GM21528 (cell line): ENCODE data around the gene RPS6KB2.

Experiments
- ATAC-seq: cut with Tn5 transposase; IDR thresholded peaks from one replicate; pipeline ENCODE4 v1.9.1; 2021; ENCODE audit warnings: mild to moderate bottlenecking, moderate library complexity; ENCODE audit not compliant: unreplicated experiment, low FRiP score

RPS6KB2 gene

GRCh38 chr11:67428052-67429001 lies at the start of gene RPS6KB2:
Gene RPS6KB2 (plus strand): TSS chr11:67428494. CDS start chr11:67428546, 52 bp downstream.
- peak; percentile 62 for ATAC-seq

DNA sequence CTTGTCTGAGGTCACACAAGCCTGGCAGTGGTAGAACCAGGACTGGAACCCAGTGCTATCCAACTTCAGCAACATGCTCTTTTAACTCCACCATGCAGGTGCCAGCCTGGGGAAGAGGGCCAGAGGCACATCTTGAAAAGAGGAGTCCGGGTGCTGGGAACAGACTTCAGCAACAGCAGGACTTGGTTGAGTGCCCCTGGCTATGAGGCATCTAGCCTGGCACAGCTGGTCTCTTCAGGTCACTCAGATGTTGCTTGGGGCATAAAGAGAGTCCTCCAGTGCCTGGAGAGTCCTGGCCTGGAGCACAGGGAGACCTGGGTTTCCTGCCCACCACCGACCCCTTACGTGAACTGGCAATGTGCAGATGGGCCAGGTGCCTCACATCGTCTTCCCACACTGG lies 49.8 kb upstream of the RPS6KB2 start:
- no peak for ATAC-seq

- no peak for ATAC-seq
Observed at GRCh38 chr11:67379061-67380058, 48.9 kb upstream of the RPS6KB2 start.

- ATAC-seq, result no peak
Observed at GRCh38 chr11:67381244-67381972, 46.9 kb upstream of the RPS6KB2 start.

- peak; percentile 54 for ATAC-seq
Observed at GRCh38 chr11:67382276-67383136, 45.8 kb upstream of the RPS6KB2 start.

DNA sequence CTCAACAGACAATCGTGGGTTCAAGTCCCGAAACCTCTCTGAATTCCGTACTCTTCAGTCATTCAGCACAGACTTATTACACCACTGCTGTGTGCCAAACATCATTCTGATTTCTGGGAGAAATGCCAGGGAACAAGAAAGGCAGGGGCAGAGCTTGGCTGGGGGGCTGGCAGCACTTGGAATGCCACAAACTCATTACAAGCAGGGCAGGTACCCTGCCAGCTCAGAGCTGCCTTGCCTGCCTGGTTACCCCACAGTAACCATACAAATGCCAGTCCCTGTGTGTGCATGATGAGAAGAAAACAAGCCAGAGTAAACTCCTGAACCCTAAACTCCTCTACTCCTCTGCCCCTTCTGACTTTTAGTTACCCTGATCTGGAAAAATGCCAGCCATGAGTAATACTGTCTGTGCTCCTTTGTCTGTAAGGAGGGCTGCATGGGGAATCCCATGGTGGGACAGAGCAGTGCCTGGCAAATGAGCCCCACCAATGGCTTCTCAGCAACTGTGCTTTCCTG lies 43.4 kb upstream of the RPS6KB2 start:
- ATAC-seq, result no peak

- ATAC-seq, result no peak
Observed at GRCh38 chr11:67387069-67387468, 41.2 kb upstream of the RPS6KB2 start.

- no peak for ATAC-seq
Observed at GRCh38 chr11:67387518-67387917, 40.8 kb upstream of the RPS6KB2 start.

- no peak for ATAC-seq
Observed at GRCh38 chr11:67389477-67389876, 38.8 kb upstream of the RPS6KB2 start.

DNA sequence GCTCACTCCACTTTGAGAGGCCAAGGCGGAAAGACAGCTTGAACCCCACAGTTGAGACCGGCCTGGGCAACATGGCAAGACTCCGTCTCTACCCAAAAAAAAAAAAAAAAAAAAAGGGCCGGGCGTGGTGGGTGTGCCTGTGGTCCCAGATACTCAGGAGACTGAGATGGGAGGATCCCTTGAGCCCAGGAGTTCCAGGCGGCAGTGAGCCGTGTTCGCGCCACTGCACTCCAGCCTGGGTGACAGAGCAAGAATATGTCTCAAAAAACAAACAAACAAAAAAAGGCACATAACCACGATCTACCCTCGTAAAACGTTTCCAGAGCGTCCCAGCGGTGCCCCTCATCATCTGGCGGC lies 37.4 kb upstream of the RPS6KB2 start:
- ATAC-seq, result no peak

GRCh38 chr11:67391304-67392182 lies 36.8 kb upstream of the RPS6KB2 start, which contains the start of gene RAD9A:
Gene RAD9A (plus strand): TSS chr11:67391986. CDS start chr11:67392045, 59 bp downstream.
- peak; percentile 61 for ATAC-seq

DNA sequence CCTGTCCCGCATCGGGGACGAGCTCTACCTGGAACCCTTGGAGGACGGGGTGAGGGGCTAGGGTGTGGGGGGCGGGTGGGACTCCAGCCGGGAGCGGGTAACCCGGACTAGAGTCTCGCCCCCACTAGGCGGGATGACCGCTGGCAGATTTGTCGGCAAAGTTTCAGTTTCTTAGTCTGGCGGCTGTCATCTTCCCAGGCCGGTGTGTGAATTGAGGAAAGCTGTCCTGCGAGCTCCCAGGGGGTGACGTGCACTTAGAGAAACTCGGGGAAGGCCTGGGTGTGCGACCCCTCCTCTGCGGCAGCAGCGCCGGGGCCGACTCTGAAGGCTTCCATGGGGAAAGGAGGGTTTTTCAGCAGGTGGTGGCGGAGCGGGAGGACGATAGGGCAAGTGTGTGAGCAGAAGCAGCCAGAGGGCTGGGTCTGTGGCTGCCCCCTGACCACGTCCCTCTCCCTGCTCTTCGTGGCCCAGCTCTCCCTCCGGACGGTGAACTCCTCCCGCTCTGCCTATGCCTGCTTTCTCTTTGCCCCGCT lies 36.0 kb upstream of the RPS6KB2 start:
- ATAC-seq, result peak; percentile 2

DNA sequence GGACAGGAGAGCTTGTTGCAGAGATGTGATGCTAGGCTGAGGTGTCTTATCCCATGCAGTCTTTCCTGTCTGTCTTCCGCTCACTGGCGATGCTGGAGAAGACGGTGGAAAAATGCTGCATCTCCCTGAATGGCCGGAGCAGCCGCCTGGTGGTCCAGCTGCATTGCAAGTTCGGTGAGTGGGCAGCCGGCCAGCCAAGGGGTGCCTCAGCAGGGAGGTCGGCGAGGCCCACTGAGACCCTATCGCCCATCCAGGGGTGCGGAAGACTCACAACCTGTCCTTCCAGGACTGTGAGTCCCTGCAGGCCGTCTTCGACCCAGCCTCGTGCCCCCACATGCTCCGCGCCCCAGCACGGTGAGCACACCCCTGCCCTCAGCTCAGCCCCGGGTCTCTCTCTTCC lies 34.9 kb upstream of the RPS6KB2 start:
- ATAC-seq, result no peak

- ATAC-seq, result no peak
Observed at GRCh38 chr11:67393990-67394389, 34.3 kb upstream of the RPS6KB2 start.

DNA sequence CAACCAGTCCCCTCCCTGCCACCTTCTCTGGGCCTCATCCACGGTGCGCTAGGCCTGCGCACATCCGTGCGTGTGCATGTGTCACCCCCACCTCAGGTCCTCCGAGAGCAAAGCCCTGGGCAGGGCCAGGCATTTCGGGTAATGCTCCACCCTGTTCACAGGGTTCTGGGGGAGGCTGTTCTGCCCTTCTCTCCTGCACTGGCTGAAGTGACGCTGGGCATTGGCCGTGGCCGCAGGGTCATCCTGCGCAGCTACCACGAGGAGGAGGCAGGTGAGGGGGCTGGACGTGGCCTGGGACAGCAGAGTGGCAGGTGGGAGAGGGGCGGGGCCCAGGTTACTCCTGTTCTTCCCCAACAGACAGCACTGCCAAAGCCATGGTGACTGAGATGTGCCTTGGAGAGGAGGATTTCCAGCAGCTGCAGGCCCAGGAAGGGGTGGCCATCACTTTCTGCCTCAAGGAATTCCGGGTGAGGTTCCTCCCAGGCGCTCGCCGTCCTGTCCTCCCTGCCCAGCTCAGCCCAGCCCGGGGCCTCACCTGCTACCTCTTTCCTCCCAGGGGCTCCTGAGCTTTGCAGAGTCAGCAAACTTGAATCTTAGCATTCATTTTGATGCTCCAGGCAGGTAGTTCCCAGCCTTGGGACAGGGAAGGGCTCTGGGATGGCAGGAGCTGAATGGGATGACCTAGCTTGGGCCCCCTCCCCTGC lies 32.6 kb upstream of the RPS6KB2 start:
- ATAC-seq, result no peak

DNA sequence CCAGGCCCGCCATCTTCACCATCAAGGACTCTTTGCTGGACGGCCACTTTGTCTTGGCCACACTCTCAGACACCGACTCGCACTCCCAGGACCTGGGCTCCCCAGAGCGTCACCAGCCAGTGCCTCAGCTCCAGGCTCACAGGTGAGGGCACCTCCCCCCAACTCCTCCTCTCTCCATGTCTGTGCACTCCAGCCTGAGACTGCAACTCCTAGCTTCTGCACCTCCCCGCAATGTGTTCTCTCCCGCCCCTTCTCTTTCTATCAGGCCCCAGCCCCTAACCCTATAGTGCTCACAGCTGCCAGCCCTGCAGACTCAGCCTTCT lies 32.1 kb upstream of the RPS6KB2 start:
- no peak for ATAC-seq

- no peak for ATAC-seq
Observed at GRCh38 chr11:67396587-67397389, 31.5 kb upstream of the RPS6KB2 start.
